WTC11 (cell line): Measurements from ENCODE around the gene ADGRB3. TPM values are rescaled to one million over a fixed set of nuclear protein-coding genes. Genes with fewer than 3 reads are reported as not detected.

ENCODE experiments used
- ATAC-seq: fragments of 200-7000 bp; cut with Tn5 transposase; 2 replicates; pipeline ENCODE4 v1.10.0; 2021; ENCODE audit warnings: mild to moderate bottlenecking, moderate library complexity
- CTCF ChIA-PET: fragments of 300-600 bp; sonication (Branson Sonifier 250); formaldehyde crosslinking; loops from one replicate; lab custom pipeline; 2021; ENCODE audit warnings: antibody characterized with exemption; lab: Charles Lee
- POLR2A ChIA-PET: fragments of 350-600 bp; sonication (Branson Sonifier 250); formaldehyde crosslinking; loops from one replicate; lab custom pipeline; 2021; ENCODE audit warnings: antibody characterized with exemption; lab: Charles Lee
- DNase-seq: peaks from one replicate; pipeline ENCODE4 v3.0.0; 2021; ENCODE audit warnings: low spot score
- H3K27ac Mint-ChIP-seq: 2 replicates; pipeline ENCODE4 v1.8.0; 2021; ENCODE audit warnings: mixed read lengths
- H3K27me3 Mint-ChIP-seq: 2 replicates; pipeline ENCODE4 v1.8.0; 2021; ENCODE audit warnings: low read depth, mild to moderate bottlenecking, moderate library complexity, mixed read lengths
- H3K36me3 Mint-ChIP-seq: 2 replicates; pipeline ENCODE4 v1.8.0; 2021; ENCODE audit warnings: mixed read lengths
- H3K4me1 Mint-ChIP-seq: 2 replicates; pipeline ENCODE4 v1.8.0; 2022; ENCODE audit warnings: mixed read lengths
- H3K4me3 Mint-ChIP-seq: 2 replicates; pipeline ENCODE4 v1.8.0; 2021; ENCODE audit warnings: mild to moderate bottlenecking, moderate library complexity, mixed read lengths
- H3K9me3 Mint-ChIP-seq: 2 replicates; pipeline ENCODE4 v1.8.0; 2021; ENCODE audit warnings: mixed read lengths
- FOXJ3 ChIP-seq: sonication (generic); formaldehyde crosslinking; IDR thresholded peaks from 2 replicates; pipeline ENCODE4 v1.9.0; 2021; ENCODE audit warnings: missing genetic modification reagents, mild to moderate bottlenecking, borderline replicate concordance
- FOXP4 ChIP-seq: sonication (generic); formaldehyde crosslinking; IDR thresholded peaks from 2 replicates; pipeline ENCODE4 v1.8.0; 2022; ENCODE audit warnings: mild to moderate bottlenecking, missing genetic modification reagents
- JUN ChIP-seq: sonication (generic); formaldehyde crosslinking; IDR thresholded peaks from 2 replicates; pipeline ENCODE4 v1.8.0; 2023; ENCODE audit warnings: mild to moderate bottlenecking, missing genetic modification reagents
- MAX ChIP-seq: sonication (generic); formaldehyde crosslinking; IDR thresholded peaks from 2 replicates; pipeline ENCODE4 v1.8.0; 2022; ENCODE audit warnings: mild to moderate bottlenecking, missing genetic modification reagents
- MXD4 ChIP-seq: fragments of 250-450 bp; sonication (Bioruptor Pico); IDR thresholded peaks from 2 replicates; pipeline ENCODE4 v1.8.0; 2021; ENCODE audit warnings: mild to moderate bottlenecking, moderate library complexity, borderline replicate concordance
- NR3C1 ChIP-seq: sonication (generic); formaldehyde crosslinking; conservative IDR thresholded peaks from 2 replicates; pipeline ENCODE4 v1.8.1; 2023; ENCODE audit warnings: low read depth, mild to moderate bottlenecking, missing genetic modification reagents
- PREB ChIP-seq: sonication (generic); formaldehyde crosslinking; IDR thresholded peaks from 2 replicates; pipeline ENCODE4 v1.8.1; 2022; ENCODE audit warnings: mild to moderate bottlenecking, missing genetic modification reagents, moderate library complexity, borderline replicate concordance
- SP1 ChIP-seq: sonication (generic); formaldehyde crosslinking; conservative IDR thresholded peaks from 2 replicates; pipeline ENCODE4 v1.8.1; 2022; ENCODE audit warnings: missing genetic modification reagents
- TP53 ChIP-seq: sonication (generic); formaldehyde crosslinking; IDR thresholded peaks from 2 replicates; pipeline ENCODE4 v1.8.1; 2023; ENCODE audit warnings: mild to moderate bottlenecking, missing genetic modification reagents
- ZMAT4 ChIP-seq: fragments of 250-450 bp; sonication (Bioruptor Pico); IDR thresholded peaks from 2 replicates; pipeline ENCODE4 v1.9.0; 2021; ENCODE audit warnings: mild to moderate bottlenecking
- ZNF263 ChIP-seq: sonication (generic); formaldehyde crosslinking; IDR thresholded peaks from 2 replicates; pipeline ENCODE4 v1.8.1; 2022; ENCODE audit warnings: low read depth, mild to moderate bottlenecking, moderate library complexity, missing genetic modification reagents
- ZNF416 ChIP-seq: fragments of 250-450 bp; sonication (Bioruptor Pico); IDR thresholded peaks from 2 replicates; pipeline ENCODE4 v1.9.0; 2021; ENCODE audit warnings: mild to moderate bottlenecking, inconsistent platforms
- ZNF423 ChIP-seq: fragments of 250-450 bp; sonication (Bioruptor Pico); IDR thresholded peaks from 2 replicates; pipeline ENCODE4 v2.1.2; 2022; ENCODE audit warnings: mild to moderate bottlenecking, moderate library complexity
- total RNA-seq: library from RNA; stranded (reverse); gene quantifications from 3 replicates; pipeline ENCODE4 v1.2.3, GENCODE V29; 2021
- TF ChIP-seq, protein P1 (sequence below): sonication (generic); formaldehyde crosslinking; IDR thresholded peaks from 2 replicates; pipeline ENCODE4 v1.8.1; 2022; ENCODE audit warnings: mild to moderate bottlenecking, moderate library complexity, missing genetic modification reagents
- TF ChIP-seq, protein P2 (sequence below): fragments of 250-450 bp; sonication (Bioruptor Pico); conservative IDR thresholded peaks from 2 replicates; pipeline ENCODE4 v1.9.0; 2021; ENCODE audit warnings: mild to moderate bottlenecking
- TF ChIP-seq, protein P3 (sequence below): sonication (generic); formaldehyde crosslinking; IDR thresholded peaks from 2 replicates; pipeline ENCODE4 v1.8.1; 2023; ENCODE audit warnings: mild to moderate bottlenecking, missing genetic modification reagents, borderline replicate concordance

The ADGRB3 gene
- total RNA-seq, 1 experiment from 2014 or later, result 1.9 TPM

GRCh38 chr6:69138148-69138547 is 503.1 kb downstream of the ADGRB3 start:
- DNase-seq, result no peak
- Mint-ChIP-seq H3K27me3 (no peaks in the 10 kb centered on the region), H3K36me3 (no peaks in the 10 kb centered on the region), H3K27ac (no peak overlapping the region), H3K4me3 (no peak overlapping the region), H3K4me1 (peaks cover 7% of the 10 kb centered on the region), H3K9me3 (peaks cover 14% of the 10 kb centered on the region)
- no peak for ATAC-seq
- POLR2A ChIA-PET, result no interaction called here
- CTCF ChIA-PET, result no interaction called here
- TF ChIP-seq ZNF416 (CRISPR knock-in tag) (no peak), ZMAT4 (CRISPR knock-in tag) (no peak), MXD4 (CRISPR knock-in tag) (no peak), FOXJ3 (CRISPR knock-in tag) (no peak), NR3C1 (CRISPR knock-in tag) (no peak), ZNF263 (CRISPR knock-in tag) (no peak), MAX (CRISPR knock-in tag) (no peak), ZNF423 (CRISPR knock-in tag) (no peak), FOXP4 (CRISPR knock-in tag) (no peak), SP1 (CRISPR knock-in tag) (no peak), PREB (no peak), JUN (CRISPR knock-in tag) (no peak), TP53 (CRISPR knock-in tag) (no peak)
- TF ChIP-seq, protein P1, sequence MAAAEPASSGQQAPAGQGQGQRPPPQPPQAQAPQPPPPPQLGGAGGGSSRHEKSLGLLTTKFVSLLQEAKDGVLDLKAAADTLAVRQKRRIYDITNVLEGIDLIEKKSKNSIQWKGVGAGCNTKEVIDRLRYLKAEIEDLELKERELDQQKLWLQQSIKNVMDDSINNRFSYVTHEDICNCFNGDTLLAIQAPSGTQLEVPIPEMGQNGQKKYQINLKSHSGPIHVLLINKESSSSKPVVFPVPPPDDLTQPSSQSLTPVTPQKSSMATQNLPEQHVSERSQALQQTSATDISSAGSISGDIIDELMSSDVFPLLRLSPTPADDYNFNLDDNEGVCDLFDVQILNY (CRISPR knock-in tag), result no peak
- TF ChIP-seq, protein P2, sequence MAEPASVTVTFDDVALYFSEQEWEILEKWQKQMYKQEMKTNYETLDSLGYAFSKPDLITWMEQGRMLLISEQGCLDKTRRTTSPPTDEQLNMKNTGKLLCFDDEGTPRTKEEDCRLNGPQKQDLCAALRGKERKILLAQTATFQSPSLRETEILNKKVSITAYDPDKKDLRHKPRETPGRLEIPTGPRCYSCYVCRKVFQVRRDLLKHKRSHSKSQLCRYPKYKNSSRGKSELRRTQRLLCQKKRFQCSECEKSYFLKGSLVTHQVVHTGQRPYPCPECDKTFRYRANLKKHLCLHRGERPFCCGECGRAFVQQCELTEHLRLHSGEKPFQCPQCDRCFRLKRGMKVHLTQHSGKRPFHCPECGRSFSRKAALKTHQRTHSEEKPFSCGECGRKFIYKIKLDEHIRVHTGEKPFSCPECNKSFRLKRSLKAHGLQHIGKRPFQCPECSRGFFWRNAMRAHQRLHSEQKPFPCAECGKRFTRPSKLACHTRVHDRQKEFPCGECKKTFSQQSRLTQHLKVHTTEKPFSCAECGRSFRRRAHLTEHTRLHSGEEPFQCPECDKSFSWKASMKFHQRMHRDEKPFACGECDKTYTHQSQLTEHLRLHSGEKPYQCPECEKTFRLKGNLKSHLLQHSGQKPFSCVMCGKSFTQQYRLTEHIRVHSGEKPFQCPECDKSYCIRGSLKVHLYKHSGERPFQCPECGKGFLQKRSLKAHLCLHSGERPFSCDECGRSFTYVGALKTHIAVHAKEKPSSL (CRISPR knock-in tag), result no peak
- TF ChIP-seq, protein P3, sequence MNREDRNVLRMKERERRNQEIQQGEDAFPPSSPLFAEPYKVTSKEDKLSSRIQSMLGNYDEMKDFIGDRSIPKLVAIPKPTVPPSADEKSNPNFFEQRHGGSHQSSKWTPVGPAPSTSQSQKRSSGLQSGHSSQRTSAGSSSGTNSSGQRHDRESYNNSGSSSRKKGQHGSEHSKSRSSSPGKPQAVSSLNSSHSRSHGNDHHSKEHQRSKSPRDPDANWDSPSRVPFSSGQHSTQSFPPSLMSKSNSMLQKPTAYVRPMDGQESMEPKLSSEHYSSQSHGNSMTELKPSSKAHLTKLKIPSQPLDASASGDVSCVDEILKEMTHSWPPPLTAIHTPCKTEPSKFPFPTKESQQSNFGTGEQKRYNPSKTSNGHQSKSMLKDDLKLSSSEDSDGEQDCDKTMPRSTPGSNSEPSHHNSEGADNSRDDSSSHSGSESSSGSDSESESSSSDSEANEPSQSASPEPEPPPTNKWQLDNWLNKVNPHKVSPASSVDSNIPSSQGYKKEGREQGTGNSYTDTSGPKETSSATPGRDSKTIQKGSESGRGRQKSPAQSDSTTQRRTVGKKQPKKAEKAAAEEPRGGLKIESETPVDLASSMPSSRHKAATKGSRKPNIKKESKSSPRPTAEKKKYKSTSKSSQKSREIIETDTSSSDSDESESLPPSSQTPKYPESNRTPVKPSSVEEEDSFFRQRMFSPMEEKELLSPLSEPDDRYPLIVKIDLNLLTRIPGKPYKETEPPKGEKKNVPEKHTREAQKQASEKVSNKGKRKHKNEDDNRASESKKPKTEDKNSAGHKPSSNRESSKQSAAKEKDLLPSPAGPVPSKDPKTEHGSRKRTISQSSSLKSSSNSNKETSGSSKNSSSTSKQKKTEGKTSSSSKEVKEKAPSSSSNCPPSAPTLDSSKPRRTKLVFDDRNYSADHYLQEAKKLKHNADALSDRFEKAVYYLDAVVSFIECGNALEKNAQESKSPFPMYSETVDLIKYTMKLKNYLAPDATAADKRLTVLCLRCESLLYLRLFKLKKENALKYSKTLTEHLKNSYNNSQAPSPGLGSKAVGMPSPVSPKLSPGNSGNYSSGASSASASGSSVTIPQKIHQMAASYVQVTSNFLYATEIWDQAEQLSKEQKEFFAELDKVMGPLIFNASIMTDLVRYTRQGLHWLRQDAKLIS (CRISPR knock-in tag), result no peak
